ENCODE data around the gene KNDC1.

- TF ChIP-seq, protein P1, sequence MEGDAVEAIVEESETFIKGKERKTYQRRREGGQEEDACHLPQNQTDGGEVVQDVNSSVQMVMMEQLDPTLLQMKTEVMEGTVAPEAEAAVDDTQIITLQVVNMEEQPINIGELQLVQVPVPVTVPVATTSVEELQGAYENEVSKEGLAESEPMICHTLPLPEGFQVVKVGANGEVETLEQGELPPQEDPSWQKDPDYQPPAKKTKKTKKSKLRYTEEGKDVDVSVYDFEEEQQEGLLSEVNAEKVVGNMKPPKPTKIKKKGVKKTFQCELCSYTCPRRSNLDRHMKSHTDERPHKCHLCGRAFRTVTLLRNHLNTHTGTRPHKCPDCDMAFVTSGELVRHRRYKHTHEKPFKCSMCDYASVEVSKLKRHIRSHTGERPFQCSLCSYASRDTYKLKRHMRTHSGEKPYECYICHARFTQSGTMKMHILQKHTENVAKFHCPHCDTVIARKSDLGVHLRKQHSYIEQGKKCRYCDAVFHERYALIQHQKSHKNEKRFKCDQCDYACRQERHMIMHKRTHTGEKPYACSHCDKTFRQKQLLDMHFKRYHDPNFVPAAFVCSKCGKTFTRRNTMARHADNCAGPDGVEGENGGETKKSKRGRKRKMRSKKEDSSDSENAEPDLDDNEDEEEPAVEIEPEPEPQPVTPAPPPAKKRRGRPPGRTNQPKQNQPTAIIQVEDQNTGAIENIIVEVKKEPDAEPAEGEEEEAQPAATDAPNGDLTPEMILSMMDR (IDR thresholded peaks at IDR 0.05) = no peak
- TF ChIP-seq EZH2 (IDR thresholded peaks at IDR 0.05; ENCODE audit: borderline replicate concordance, insufficient read depth, low read depth, low read length, poor library complexity, severe bottlenecking) = no peak
These were observed 10.1 kb downstream of the KNDC1 start for GRCh38 chr10:133170092-133170491.
